Fibroblast of the aortic adventitia (primary cell): Measurements from ENCODE around the gene FOXO3. TPM values are rescaled to one million over a fixed set of nuclear protein-coding genes. Genes with fewer than 3 reads are reported as not detected.
A peak's percentile ranks its signal among the peaks of the same experiment; 100 is the strongest.

Experiments
- DNase-seq: peaks from one replicate; pipeline ENCODE4 v3.0.0-alpha.2; 2010; ENCODE audit warnings: low read depth
- H3K4me3 ChIP-seq: 2 replicates; pipeline ENCODE4 v1.5.1; 2011; ENCODE audit warnings: low read depth, mild to moderate bottlenecking, control low read depth, low read length, moderate library complexity
- total RNA-seq: library from RNA; depleted of rRNA; stranded (reverse); fragments of >200 nt; gene quantifications from 2 replicates; pipeline ENCODE4 v1.2.3, GENCODE V29; 2012; ENCODE audit warnings: low replicate concordance
- TF ChIP-seq, protein P1 (sequence below): IDR thresholded peaks from 2 replicates; pipeline ENCODE4 v1.5.1; 2011; ENCODE audit warnings: mild to moderate bottlenecking, low read length, control low read depth, inconsistent platforms; ENCODE audit not compliant: insufficient read depth

The FOXO3 gene
- total RNA-seq, 1 donor = 54.5 TPM

DNA sequence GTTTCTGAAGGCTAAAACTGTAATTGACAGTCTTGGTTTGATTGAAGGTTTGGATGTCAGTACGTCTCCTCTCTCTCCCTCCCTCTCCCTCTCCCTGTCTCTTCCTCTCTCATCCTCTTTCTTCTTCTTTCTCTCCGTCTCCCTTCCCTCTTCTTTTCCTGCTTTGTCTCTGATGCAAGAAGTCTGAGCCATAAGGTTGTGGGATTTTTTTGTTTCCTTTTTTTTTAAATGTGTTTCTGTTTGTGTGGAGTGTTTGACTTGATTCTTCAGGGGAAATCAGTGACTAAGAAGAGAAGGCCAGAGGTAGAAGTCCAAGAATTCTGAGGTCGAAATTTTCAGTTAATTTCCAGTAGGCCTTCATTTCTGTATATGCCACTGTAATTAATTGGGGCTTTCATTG is 111.9 kb downstream of the FOXO3 start:
- DNase-seq = no peak
- no peak overlapping the region for H3K4me3 ChIP-seq
- TF ChIP-seq, protein P1, sequence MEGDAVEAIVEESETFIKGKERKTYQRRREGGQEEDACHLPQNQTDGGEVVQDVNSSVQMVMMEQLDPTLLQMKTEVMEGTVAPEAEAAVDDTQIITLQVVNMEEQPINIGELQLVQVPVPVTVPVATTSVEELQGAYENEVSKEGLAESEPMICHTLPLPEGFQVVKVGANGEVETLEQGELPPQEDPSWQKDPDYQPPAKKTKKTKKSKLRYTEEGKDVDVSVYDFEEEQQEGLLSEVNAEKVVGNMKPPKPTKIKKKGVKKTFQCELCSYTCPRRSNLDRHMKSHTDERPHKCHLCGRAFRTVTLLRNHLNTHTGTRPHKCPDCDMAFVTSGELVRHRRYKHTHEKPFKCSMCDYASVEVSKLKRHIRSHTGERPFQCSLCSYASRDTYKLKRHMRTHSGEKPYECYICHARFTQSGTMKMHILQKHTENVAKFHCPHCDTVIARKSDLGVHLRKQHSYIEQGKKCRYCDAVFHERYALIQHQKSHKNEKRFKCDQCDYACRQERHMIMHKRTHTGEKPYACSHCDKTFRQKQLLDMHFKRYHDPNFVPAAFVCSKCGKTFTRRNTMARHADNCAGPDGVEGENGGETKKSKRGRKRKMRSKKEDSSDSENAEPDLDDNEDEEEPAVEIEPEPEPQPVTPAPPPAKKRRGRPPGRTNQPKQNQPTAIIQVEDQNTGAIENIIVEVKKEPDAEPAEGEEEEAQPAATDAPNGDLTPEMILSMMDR = no peak

DNA sequence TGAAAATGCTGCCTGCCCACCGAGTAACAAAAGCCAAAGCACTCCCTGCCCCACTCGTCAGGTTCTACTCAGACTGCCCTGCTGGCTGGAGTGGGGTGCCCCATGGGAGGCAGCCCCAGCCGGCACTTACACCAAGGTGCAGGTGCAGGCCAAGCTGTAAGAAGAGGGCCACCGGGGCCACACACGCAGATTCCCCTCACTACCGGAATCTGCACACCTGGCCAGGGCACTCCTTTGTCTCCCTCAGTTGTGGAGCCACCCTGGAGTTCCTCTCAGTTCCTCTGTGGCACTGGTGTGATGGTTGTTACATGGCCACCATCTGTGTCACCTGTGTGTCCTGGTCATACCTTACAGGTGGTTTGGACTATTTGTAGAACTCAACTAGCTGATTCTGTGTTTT is 112.4 kb downstream of the FOXO3 start:
- no peak overlapping the region for H3K4me3 ChIP-seq
- TF ChIP-seq, protein P1 = no peak
- no peak for DNase-seq

DNA sequence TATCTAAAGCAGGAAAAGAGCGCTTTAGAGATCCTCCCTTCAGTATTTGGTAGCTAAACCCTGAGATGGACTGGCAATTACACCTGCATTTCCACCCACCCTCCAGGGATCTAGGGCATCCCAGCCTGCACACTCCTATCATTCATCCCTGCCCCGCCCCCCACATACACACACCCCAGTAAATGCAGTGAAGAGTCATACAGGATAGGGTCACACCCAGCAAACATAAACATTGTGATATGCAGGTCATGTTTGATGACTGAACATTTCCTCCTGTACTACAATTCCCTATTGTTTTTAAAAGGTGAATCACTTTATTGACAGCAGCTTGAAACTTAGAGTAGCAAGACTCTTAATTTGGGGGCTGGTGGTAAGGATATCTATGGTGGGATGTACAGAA is 112.9 kb downstream of the FOXO3 start:
- TF ChIP-seq, protein P1 = no peak
- H3K4me3 ChIP-seq = no peak overlapping the region
- no peak for DNase-seq

DNA sequence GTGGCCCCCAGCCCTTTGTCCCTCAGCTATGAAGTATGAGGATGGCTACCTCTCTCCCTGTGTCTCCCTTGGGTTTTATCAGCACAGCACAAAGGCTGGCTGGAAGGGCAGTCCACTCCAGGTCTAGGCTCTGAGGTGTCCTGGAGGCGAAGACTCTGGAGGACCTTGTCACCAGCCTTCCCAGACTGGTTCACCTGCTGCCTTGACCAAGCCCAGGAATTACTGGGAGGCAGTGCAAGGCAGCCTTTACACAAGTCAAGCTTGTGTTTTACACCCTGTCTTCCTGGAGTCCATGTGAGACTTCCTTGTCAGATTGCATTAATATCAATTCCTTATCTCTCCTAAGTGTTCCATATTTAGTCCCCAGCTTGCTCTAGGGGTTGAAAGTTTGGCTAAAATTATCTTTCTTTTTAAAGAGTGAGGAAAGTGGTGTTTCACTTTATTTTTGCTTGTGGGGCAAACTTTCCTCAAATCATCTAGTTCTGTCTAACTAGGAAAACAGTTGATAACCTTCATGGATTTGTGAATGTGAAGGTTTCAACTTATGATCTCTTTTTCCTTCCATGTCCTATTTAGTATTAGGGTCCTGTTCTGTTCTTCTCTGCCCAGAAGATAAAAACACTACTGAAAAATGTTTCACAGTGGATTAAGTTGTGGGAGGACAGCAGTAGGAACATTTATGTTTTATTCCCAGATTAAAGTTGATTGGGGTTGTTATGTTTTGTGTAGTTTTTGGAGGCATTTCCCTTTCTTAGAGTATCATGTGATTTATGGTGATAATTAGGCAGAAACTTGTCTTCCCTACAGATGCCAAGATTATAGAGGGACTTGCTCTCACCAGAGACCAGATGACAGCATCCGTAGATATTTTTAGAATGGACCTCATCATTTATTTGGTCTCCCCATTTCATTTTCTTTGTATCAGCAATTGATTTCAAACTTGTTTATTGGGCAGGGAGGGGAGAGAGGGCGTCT is 114.8 kb downstream of the FOXO3 start:
- no peak overlapping the region for H3K4me3 ChIP-seq
- TF ChIP-seq, protein P1 = no peak
- DNase-seq = peak; percentile 34

DNA sequence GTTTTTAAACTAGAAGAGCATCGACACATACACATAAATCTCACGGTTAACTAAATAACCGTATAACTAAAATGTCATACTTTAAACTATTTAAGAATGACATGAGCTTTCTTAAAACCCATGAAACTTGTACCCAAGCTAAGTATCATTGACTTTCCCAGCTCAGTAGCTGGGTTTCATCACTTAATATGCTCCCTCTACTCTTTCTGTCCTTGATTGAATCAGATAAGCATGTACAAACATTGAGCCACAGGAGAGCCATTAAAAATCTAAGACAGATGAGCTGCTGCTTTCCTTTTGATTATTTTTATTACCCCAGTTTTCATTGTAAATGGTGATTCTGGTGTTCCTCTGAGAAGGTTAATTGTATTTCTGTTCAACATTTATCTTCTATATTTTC is 115.8 kb downstream of the FOXO3 start:
- DNase-seq = no peak
- TF ChIP-seq, protein P1 = no peak

DNA sequence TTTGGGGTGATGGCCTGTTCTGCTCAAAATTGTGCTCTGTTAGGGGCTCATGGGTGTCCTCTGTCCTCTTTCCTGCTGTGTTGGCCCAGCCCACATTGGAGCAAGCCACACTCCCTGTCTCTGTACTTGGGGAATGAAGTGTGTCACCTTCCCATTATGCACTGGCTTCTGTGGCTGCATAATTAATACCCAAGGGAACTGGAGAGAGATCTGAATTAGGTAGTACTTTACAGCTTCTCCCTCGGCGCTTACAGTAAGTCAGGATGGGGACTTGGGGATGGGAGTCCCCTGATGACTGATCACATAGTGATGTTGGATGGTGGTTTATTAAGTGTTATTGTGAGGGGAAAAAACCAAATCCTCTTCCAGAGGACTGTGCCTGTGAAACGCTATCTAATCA is 116.6 kb downstream of the FOXO3 start:
- TF ChIP-seq, protein P1 = no peak
- H3K4me3 ChIP-seq = no peak overlapping the region
- DNase-seq = no peak

More for the DNA sequence above, 115.8 kb downstream of the FOXO3 start:
- H3K4me3 ChIP-seq = no peak overlapping the region
